Uterus (tissue), 4 donors: ENCODE data around the gene ITGAL. TPM values are rescaled to one million over a fixed set of nuclear protein-coding genes. Genes with fewer than 3 reads are reported as not detected.

ENCODE experiments used
- DNase-seq, 2 donors: peaks; one replicate each; pipeline ENCODE4 v3.0.0-alpha.2; 2019 to 2020
- H3K27ac ChIP-seq, 2 donors: fragments of 200-600 bp; sonication (generic); 1 replicate in 1 of 2; 2 replicates in 1 of 2; pipeline ENCODE4 v1.5.1; 2016 to 2018
- H3K27me3 ChIP-seq, 2 donors: fragments of 200-600 bp; sonication (generic); one replicate each; pipeline ENCODE4 v1.5.1; 2018 to 2019; ENCODE audit warnings: control low read depth in 1 of 2
- H3K36me3 ChIP-seq, 2 donors: fragments of 200-600 bp; sonication (generic); one replicate each; pipeline ENCODE4 v1.5.1; 2019; ENCODE audit warnings: control low read depth in 1 of 2
- H3K4me1 ChIP-seq, 2 donors: fragments of 200-600 bp; sonication (generic); one replicate each; pipeline ENCODE4 v1.5.1; 2018 to 2019; ENCODE audit warnings: control low read depth in 1 of 2
- H3K4me3 ChIP-seq, 2 donors: fragments of 200-600 bp; sonication (generic); 1 replicate in 1 of 2; 2 replicates in 1 of 2; pipeline ENCODE4 v1.5.1; 2018 to 2019; ENCODE audit warnings: mild to moderate bottlenecking in 1 of 2
- H3K9me3 ChIP-seq, 2 donors: fragments of 200-600 bp; sonication (generic); one replicate each; pipeline ENCODE4 v1.5.1; 2019; ENCODE audit warnings: control low read depth in 1 of 2
- CTCF ChIP-seq, 4 experiments: fragments of 200-600 bp in 2 of 4; fragments of 450-650 bp in 2 of 4; sonication (generic) in 2 of 4; IDR thresholded peaks; one replicate each; pipeline ENCODE4 v1.5.1; 2016 to 2019; ENCODE audit warnings: antibody characterized with exemption in 4 of 4, mild to moderate bottlenecking in 2 of 4, moderate library complexity in 1 of 4
- POLR2A ChIP-seq, 2 donors: fragments of 450-650 bp; IDR thresholded peaks; one replicate each; pipeline ENCODE4 v1.6.1; 2016; ENCODE audit warnings: antibody characterized with exemption in 2 of 2, mild to moderate bottlenecking in 1 of 2, moderate library complexity in 1 of 2
- intact Hi-C: fragments of 100-400 bp; cut with DNase I; formaldehyde crosslinking; loops from one replicate; pipeline ENCODE4 v1.15.1; 2023; ENCODE audit warnings: low total_unique reads
- microRNA-seq: library from miRNA; unstranded; fragments of <30 nt; microRNA quantifications from one replicate; pipeline ENCODE4, GENCODE V29; 2016; ENCODE audit warnings: borderline microRNAs expressed, borderline replicate concordance
- small RNA-seq: library from RNA; depleted of rRNA; stranded (forward); fragments of <200 nt; gene quantifications from one replicate; pipeline ENCODE3, GENCODE V24; 2016
- total RNA-seq, 4 donors: library from RNA; depleted of rRNA in 3 of 4; stranded (reverse); fragments of >200 nt in 3 of 4; gene quantifications; one replicate each; pipeline versions ENCODE4 v1.1.0 to v1.2.4, GENCODE V29; 2014 to 2023
- donor health status: DM: yes; HTN: yes; CAD: no.

ITGAL gene
- total RNA-seq, 4 donors from 2014 or later: 3.6 to 5.6 (median 4.7) TPM; not detected in 1

GRCh38 chr16:30571445-30572322 lies 99.1 kb downstream of the ITGAL start, which contains the start of gene ZNF688:
Gene ZNF688, minus strand, starts transcription at chr16:30571714. Its CDS starts 85 bp downstream, at chr16:30571629.
- TF ChIP-seq CTCF (IDR thresholded peaks at IDR 0.05) (peak in 2 of 4 experiments; percentile 3 to 29), POLR2A (IDR thresholded peaks at IDR 0.05) (peak; percentile 41 to 47)
- intact Hi-C loops: no loop called here

More at GRCh38 chr16:30571445-30572322, 99.1 kb downstream of the ITGAL start, which contains the start of gene ZNF688:
- Histone ChIP-seq H3K9me3 (no peaks in the 10 kb centered on the region), H3K27me3 (no peaks in the 10 kb centered on the region), H3K27ac (peak within 1 kb of the TSS; percentile 96 to 99), H3K4me1 (peaks cover 0 to 6% of the 10 kb centered on the region in 2 donors), H3K36me3 (no peaks in the 10 kb centered on the region), H3K4me3 (peak within 1 kb of the TSS; percentile 53 to 91)
- DNase-seq: peak; percentile 96 to 99

Small RNA genes within 50 kb of the gene (microRNA-seq; reads per million reads assigned to microRNA genes)
- gene MIR4518: not detected

Small RNA genes within 50 kb of the gene (small RNA-seq; reads per million reads assigned to genes)
- gene MIR4518 (not detected), gene RF00019 (not detected), gene RNU7-61P (not detected)

Other genes starting within 250 kb of the ITGAL start
- gene NPIPB13, start 224.3 kb upstream of the ITGAL start, total RNA-seq: 10 to 100 TPM in 3 of 4 donors, 1 to 10 TPM in 1; 1.9 to 38.5 (median 13.5) TPM
- gene CD2BP2, start 117.4 kb upstream of the ITGAL start, total RNA-seq: 10 to 100 TPM; 27.9 to 74.7 (median 32.8) TPM
- gene TBC1D10B, start 102.2 kb upstream of the ITGAL start, total RNA-seq: 10 to 100 TPM; 20.7 to 50.1 (median 29.9) TPM
- 1 to 10 TPM in 1 of 4 donors, not detected in 3; 1.2 TPM for gene MYL11, start 97.9 kb upstream of the ITGAL start, total RNA-seq
- gene SEPTIN1, start 90.2 kb upstream of the ITGAL start, total RNA-seq: 1 to 10 TPM in 2 of 4 donors, not detected in 2; 1.0 to 5.3 TPM
- 10 to 100 TPM in 3 of 4 donors, 1 to 10 TPM in 1; 2.6 to 21.0 (median 12.7) TPM for gene ZNF48, start 77.3 kb upstream of the ITGAL start, total RNA-seq
- gene ZNF771, start 65.1 kb upstream of the ITGAL start, total RNA-seq: 10 to 100 TPM; 12.2 to 75.3 (median 25.6) TPM
- 10 to 100 TPM; 10.2 to 51.5 (median 28.7) TPM for gene DCTPP1, start 42.7 kb upstream of the ITGAL start, total RNA-seq
- gene SEPHS2, start 26.9 kb upstream of the ITGAL start, total RNA-seq: 10 to 100 TPM; 13.6 to 30.9 (median 17.1) TPM
- gene ZNF768, start 53.8 kb downstream of the ITGAL start, total RNA-seq: 10 to 100 TPM in 3 of 4 donors, 1 to 10 TPM in 1; 8.8 to 41.3 (median 28.5) TPM
- gene ZNF747, start 62.1 kb downstream of the ITGAL start, total RNA-seq: 10 to 100 TPM in 2 of 4 donors, 1 to 10 TPM in 2; 3.8 to 16.1 (median 10.2) TPM
- gene ZNF764, start 85.6 kb downstream of the ITGAL start, total RNA-seq: 10 to 100 TPM in 2 of 4 donors, 1 to 10 TPM in 2; 1.5 to 11.3 (median 7.3) TPM
- gene ZNF688, start 99.0 kb downstream of the ITGAL start, total RNA-seq: 10 to 100 TPM in 3 of 4 donors, 1 to 10 TPM in 1; 9.6 to 27.1 (median 12.5) TPM
- gene ZNF785, start 113.0 kb downstream of the ITGAL start, total RNA-seq: 10 to 100 TPM in 2 of 4 donors, 1 to 10 TPM in 2; 6.8 to 37.4 (median 15.2) TPM
- 10 to 100 TPM in 1 of 4 donors, 1 to 10 TPM in 3; 3.1 to 11.5 (median 7.0) TPM for gene ZNF689, start 137.6 kb downstream of the ITGAL start, total RNA-seq
- gene PRR14, start 178.2 kb downstream of the ITGAL start, total RNA-seq: 10 to 100 TPM in 2 of 4 donors, 1 to 10 TPM in 2; 1.0 to 82.4 (median 10.0) TPM
- gene FBRS, start 185.7 kb downstream of the ITGAL start, total RNA-seq: 10 to 100 TPM in 2 of 4 donors, 1 to 10 TPM in 2; 8.5 to 78.4 (median 16.5) TPM
- 10 to 100 TPM in 2 of 4 donors, 1 to 10 TPM in 2; 5.6 to 80.7 (median 26.0) TPM for gene SRCAP, start 226.4 kb downstream of the ITGAL start, total RNA-seq